GM21367 (cell line): ENCODE data around the gene IWS1.
"Not testable (repeated sequence)": the region's sequence is repeated elsewhere in the genome, so short reads cannot be mapped to it uniquely, and the experiment has no call there.

Source experiments
- ATAC-seq: cut with Tn5 transposase; IDR thresholded peaks from one replicate; pipeline ENCODE4 v1.9.1; 2021; ENCODE audit not compliant: unreplicated experiment

Gene IWS1

GRCh38 chr2:127529416-127529815 lies 3.1 kb upstream of the IWS1 start:
- not testable (repeated sequence) for ATAC-seq

- no peak for ATAC-seq
These were observed 2.2 kb upstream of the IWS1 start for GRCh38 chr2:127528487-127528886.

- ATAC-seq: peak; percentile 3
These were observed 914 bp upstream of the IWS1 start for GRCh38 chr2:127527001-127527804.

- ATAC-seq: no peak
These were observed 578 bp downstream of the IWS1 start for GRCh38 chr2:127525691-127526131.

GRCh38 chr2:127524198-127524834 lies 2.0 kb downstream of the IWS1 start:
- ATAC-seq: not testable (repeated sequence)

- ATAC-seq: no peak
These were observed 2.9 kb downstream of the IWS1 start for GRCh38 chr2:127523269-127523939.

GRCh38 chr2:127520424-127520823 lies 5.9 kb downstream of the IWS1 start:
- ATAC-seq: no peak

- ATAC-seq: no peak
These were observed 8.8 kb downstream of the IWS1 start for GRCh38 chr2:127517465-127517864.

GRCh38 chr2:127516041-127516762 lies 10.1 kb downstream of the IWS1 start:
- ATAC-seq: no peak

- no peak for ATAC-seq
These were observed 10.8 kb downstream of the IWS1 start for GRCh38 chr2:127515383-127515915.

GRCh38 chr2:127514485-127514884 lies 11.8 kb downstream of the IWS1 start:
- ATAC-seq: no peak

- no peak for ATAC-seq
These were observed 12.2 kb downstream of the IWS1 start for GRCh38 chr2:127514076-127514475.

- no peak for ATAC-seq
These were observed 13.9 kb downstream of the IWS1 start for GRCh38 chr2:127512362-127512761.

- no peak for ATAC-seq
These were observed 14.4 kb downstream of the IWS1 start for GRCh38 chr2:127511917-127512316.

GRCh38 chr2:127511090-127511695 lies 15.1 kb downstream of the IWS1 start:
- ATAC-seq: no peak

GRCh38 chr2:127510073-127510472 lies 16.2 kb downstream of the IWS1 start:
- no peak for ATAC-seq

- peak; percentile 60 for ATAC-seq
These were observed 17.7 kb downstream of the IWS1 start for GRCh38 chr2:127508631-127509034.

GRCh38 chr2:127508023-127508630 lies 18.2 kb downstream of the IWS1 start:
- no peak for ATAC-seq

GRCh38 chr2:127506510-127506909 lies 19.8 kb downstream of the IWS1 start:
- ATAC-seq: no peak
